ENCODE results near the gene GZF1.
A peak's percentile ranks its signal among the peaks of the same experiment; 100 is the strongest.
"Not testable (repeated sequence)": the region's sequence is repeated elsewhere in the genome, so short reads cannot be mapped to it uniquely, and the experiment has no call there.

Gene GZF1

GRCh38 chr20:23346002-23346401 is 16.0 kb upstream of the GZF1 start:
- DNase-seq (ENCODE audit: low read depth in 2 of 2): no peak

GRCh38 chr20:23347791-23348190 is 14.2 kb upstream of the GZF1 start:
- DNase-seq (ENCODE audit: low read depth in 2 of 2): no peak

- not testable (repeated sequence) for DNase-seq (ENCODE audit: low read depth in 2 of 2)
These were observed 13.5 kb upstream of the GZF1 start for GRCh38 chr20:23348510-23348909.

- peak in 1 of 2 donors; percentile 63 for DNase-seq (ENCODE audit: low read depth in 2 of 2)
These were observed 12.4 kb upstream of the GZF1 start for GRCh38 chr20:23349338-23350195.

GRCh38 chr20:23350196-23350903 is 11.6 kb upstream of the GZF1 start, which contains the start of gene NXT1:
TSS of gene NXT1 (plus strand) at chr20:23350791. CDS start at chr20:23354042, 3,251 bp downstream.
- peak; percentile 92 for DNase-seq (ENCODE audit: low read depth in 2 of 2)

GRCh38 chr20:23350904-23351838 is 10.8 kb upstream of the GZF1 start:
- DNase-seq (ENCODE audit: low read depth in 2 of 2): peak; percentile 32 to 38

GRCh38 chr20:23356203-23356602 is 5.8 kb upstream of the GZF1 start:
- no peak for DNase-seq (ENCODE audit: low read depth in 2 of 2)

- peak; percentile 100 for DNase-seq (ENCODE audit: low read depth in 2 of 2)
These were observed 4.0 kb upstream of the GZF1 start for GRCh38 chr20:23357767-23358562.

GRCh38 chr20:23358563-23358906 is 3.4 kb upstream of the GZF1 start:
- no peak for DNase-seq (ENCODE audit: low read depth in 2 of 2)

GRCh38 chr20:23358923-23359593 is 2.9 kb upstream of the GZF1 start:
- DNase-seq (ENCODE audit: low read depth in 2 of 2): no peak

- no peak for DNase-seq (ENCODE audit: low read depth in 2 of 2)
These were observed 1.5 kb upstream of the GZF1 start for GRCh38 chr20:23360531-23360930.

- no peak for DNase-seq (ENCODE audit: low read depth in 2 of 2)
These were observed 885 bp upstream of the GZF1 start for GRCh38 chr20:23361119-23361475.

GRCh38 chr20:23362392-23363256 is 642 bp downstream of the GZF1 start:
- peak in 1 of 2 donors; percentile 19 for DNase-seq (ENCODE audit: low read depth in 2 of 2)

- DNase-seq (ENCODE audit: low read depth in 2 of 2): no peak
These were observed 1.3 kb downstream of the GZF1 start for GRCh38 chr20:23363257-23363649.

- no peak for DNase-seq (ENCODE audit: low read depth in 2 of 2)
These were observed 3.6 kb downstream of the GZF1 start for GRCh38 chr20:23365390-23366165.

- DNase-seq (ENCODE audit: low read depth in 2 of 2): no peak
These were observed 4.4 kb downstream of the GZF1 start for GRCh38 chr20:23366384-23366783.

- no peak for DNase-seq (ENCODE audit: low read depth in 2 of 2)
These were observed 5.8 kb downstream of the GZF1 start for GRCh38 chr20:23367770-23368169.

- DNase-seq (ENCODE audit: low read depth in 2 of 2): no peak
These were observed 6.5 kb downstream of the GZF1 start for GRCh38 chr20:23368316-23369071.
